Measurements from ENCODE around the gene FCER2. TPM values are rescaled to one million over a fixed set of nuclear protein-coding genes. Genes with fewer than 3 reads are reported as not detected.

The FCER2 gene
- total and polyA plus RNA-seq, 3 donors from 2014 or later: 0.79 to 1.1 (median 0.87) TPM

DNA sequence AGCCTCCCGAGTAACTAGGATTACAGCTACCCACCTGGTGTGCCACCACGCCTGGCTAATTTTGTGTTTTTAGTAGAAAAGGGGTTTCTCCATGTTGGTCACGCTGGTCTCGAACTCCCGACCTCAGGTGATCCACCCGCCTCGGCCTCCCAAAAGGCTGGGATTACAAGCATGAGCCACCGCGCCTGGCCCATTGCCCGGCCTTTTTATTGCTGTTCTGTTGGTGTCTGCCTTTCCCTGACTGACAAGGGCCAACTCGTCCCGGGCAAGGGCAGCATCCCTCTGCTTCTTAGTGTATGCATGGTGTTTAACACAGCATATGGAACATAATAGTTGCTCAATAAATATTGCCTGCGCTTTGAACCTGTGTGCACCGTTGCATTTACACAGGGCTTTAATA is 39.3 kb downstream of the FCER2 start:
- intact Hi-C loops (cut with DNase I; ENCODE audit: low total_unique reads): no loop called here
- Histone ChIP-seq H3K4me1 (no peaks in the 10 kb centered on the region), H3K27ac (no peak overlapping the region), H3K36me3 (ENCODE audit: low read depth, missing control alignments) (no peaks in the 10 kb centered on the region), H3K27me3 (no peaks in the 10 kb centered on the region), H3K9me3 (no peaks in the 10 kb centered on the region), H3K4me3 (no peak overlapping the region)
- no peak for TF ChIP-seq POLR2A (IDR thresholded peaks at IDR 0.05)
- TF ChIP-seq, protein P1, sequence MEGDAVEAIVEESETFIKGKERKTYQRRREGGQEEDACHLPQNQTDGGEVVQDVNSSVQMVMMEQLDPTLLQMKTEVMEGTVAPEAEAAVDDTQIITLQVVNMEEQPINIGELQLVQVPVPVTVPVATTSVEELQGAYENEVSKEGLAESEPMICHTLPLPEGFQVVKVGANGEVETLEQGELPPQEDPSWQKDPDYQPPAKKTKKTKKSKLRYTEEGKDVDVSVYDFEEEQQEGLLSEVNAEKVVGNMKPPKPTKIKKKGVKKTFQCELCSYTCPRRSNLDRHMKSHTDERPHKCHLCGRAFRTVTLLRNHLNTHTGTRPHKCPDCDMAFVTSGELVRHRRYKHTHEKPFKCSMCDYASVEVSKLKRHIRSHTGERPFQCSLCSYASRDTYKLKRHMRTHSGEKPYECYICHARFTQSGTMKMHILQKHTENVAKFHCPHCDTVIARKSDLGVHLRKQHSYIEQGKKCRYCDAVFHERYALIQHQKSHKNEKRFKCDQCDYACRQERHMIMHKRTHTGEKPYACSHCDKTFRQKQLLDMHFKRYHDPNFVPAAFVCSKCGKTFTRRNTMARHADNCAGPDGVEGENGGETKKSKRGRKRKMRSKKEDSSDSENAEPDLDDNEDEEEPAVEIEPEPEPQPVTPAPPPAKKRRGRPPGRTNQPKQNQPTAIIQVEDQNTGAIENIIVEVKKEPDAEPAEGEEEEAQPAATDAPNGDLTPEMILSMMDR (IDR thresholded peaks at IDR 0.05): no peak
- WGBS, 2 donors: 90 to 91% methylated on average over 14 of the region's 14 CpGs
- DNase-seq: no peak

DNA sequence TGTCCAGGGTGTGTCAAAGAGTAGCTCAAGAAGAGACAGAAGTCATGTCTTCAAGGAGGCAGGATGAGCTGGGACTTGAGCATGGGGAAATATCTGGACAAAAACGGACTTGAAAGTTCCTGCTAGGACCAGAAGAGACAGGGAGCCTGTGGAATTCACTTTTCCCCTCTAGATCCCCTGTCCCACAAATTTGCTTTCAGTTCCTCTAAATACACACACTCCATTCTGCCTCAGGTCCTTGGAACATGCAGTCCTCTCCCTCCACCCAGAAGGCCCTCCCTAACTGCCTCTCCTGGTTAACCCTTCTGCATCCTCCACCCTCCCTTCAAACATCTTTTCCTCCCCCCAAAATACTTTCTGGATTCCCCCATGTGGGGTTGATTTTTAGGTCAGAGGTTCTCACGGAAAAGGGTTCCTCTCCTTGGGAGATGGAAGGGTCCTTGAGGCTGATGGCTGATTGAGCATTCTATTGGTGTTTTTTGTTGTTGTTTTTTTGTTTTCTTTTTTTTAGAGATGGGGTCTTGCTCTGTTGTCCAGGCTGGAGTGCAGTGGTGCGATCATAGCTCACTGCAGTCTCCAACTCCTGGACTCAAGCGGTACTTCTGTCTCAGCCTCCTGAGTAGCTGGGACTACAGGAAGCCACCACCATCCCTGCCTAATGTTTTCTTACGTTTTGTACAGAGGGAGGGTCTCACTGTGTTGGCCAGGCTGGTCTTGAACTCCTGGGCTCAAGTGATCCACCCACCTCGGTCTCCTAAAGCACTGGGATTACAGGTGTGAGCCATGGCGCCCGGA is 40.0 kb downstream of the FCER2 start:
- WGBS, 2 donors: 77 to 80% methylated on average over 8 of the region's 8 CpGs
- no peaks in the 10 kb centered on the region for H3K27me3 ChIP-seq
- H3K4me3 ChIP-seq: no peak overlapping the region
- TF ChIP-seq, protein P1 (IDR thresholded peaks at IDR 0.05): no peak
- no peak for TF ChIP-seq POLR2A (IDR thresholded peaks at IDR 0.05)
- H3K4me1 ChIP-seq: no peaks in the 10 kb centered on the region
- DNase-seq: no peak
- H3K36me3 ChIP-seq (ENCODE audit: low read depth, missing control alignments): no peaks in the 10 kb centered on the region
- intact Hi-C loops (cut with DNase I; ENCODE audit: low total_unique reads): no loop called here
- no peak overlapping the region for H3K27ac ChIP-seq
- H3K9me3 ChIP-seq: no peaks in the 10 kb centered on the region

DNA sequence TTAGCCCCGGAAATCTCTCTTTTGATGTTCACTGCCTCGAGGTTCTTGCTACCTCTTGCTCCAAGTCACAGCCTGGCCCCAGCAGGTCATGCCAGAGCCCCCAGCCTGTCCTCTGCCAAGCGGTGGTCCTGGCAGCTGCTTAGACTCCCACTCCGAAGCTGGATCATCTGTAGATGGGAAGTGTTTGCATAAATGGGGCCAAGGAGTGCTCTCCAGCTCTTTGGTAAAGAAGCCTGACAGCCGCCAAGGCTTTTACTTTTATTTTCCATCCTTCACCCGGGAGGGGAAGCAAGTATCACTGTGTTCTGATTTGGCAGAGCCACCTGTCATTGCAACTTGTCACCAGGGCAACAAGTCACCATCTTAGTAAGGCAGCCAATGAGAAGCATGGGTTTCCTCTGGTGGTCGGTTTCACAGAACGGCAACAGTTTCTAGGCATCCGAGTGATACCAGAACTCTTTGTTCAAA is 43.7 kb downstream of the FCER2 start:
- TF ChIP-seq, protein P1 (IDR thresholded peaks at IDR 0.05): no peak
- TF ChIP-seq POLR2A (IDR thresholded peaks at IDR 0.05): no peak

DNA sequence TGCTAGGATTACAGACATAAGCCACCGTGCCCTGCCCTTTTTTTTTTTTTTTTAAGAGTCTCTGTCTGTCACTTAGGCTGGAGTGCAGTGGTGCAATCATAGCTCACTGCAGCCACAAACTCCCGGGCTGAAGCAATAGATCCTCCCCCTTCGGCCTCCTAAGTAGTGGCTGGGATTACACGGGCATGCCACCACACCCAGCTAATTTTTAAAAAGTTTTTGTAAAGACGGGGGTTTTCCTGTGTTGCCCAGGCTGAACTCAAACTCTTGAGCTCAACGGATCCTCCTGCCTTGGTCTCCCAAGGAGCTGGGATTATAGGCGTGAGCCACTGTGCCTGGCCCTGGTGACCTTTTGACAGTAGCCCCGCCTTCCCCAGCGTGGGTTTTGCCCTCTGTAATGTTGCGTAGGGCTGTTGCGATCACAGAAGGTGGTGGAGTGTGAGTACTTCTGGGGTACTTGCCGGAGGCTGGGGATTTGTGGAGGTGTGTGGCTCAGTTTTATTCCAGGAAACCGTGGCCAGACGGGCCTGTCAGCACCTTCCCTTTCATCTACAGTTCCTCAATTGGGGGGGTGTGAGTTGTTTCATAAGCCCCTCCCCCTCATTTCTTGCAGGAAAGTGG is 44.7 kb downstream of the FCER2 start:
- Histone ChIP-seq H3K4me3 (no peak overlapping the region), H3K27ac (no peak overlapping the region), H3K4me1 (no peaks in the 10 kb centered on the region), H3K9me3 (no peaks in the 10 kb centered on the region), H3K36me3 (ENCODE audit: low read depth, missing control alignments) (no peaks in the 10 kb centered on the region), H3K27me3 (no peaks in the 10 kb centered on the region)
- WGBS, 2 donors: 62 to 65% methylated on average over 9 to 14 of the region's 14 CpGs
- no peak for DNase-seq
- TF ChIP-seq POLR2A (IDR thresholded peaks at IDR 0.05): no peak
- TF ChIP-seq, protein P1 (IDR thresholded peaks at IDR 0.05): no peak
- intact Hi-C loops (cut with DNase I; ENCODE audit: low total_unique reads): no loop called here

More for the DNA sequence above, 43.7 kb downstream of the FCER2 start:
- WGBS, 2 donors: 37% methylated on average over 9 of the region's 9 CpGs
- Histone ChIP-seq H3K4me1 (no peaks in the 10 kb centered on the region), H3K36me3 (ENCODE audit: low read depth, missing control alignments) (no peaks in the 10 kb centered on the region), H3K9me3 (no peaks in the 10 kb centered on the region), H3K4me3 (no peak overlapping the region), H3K27me3 (no peaks in the 10 kb centered on the region), H3K27ac (no peak overlapping the region)
- intact Hi-C loops (cut with DNase I; ENCODE audit: low total_unique reads): no loop called here
- DNase-seq: no peak
